ENCODE measurements around the gene YIPF2. TPM values are rescaled to one million over a fixed set of nuclear protein-coding genes. Genes with fewer than 3 reads are reported as not detected.
A peak's percentile ranks its signal among the peaks of the same experiment; 100 is the strongest.

The YIPF2 gene
- total RNA-seq, 4 donors from 2014 or later = 30.5 to 60.1 (median 49.3) TPM

DNA sequence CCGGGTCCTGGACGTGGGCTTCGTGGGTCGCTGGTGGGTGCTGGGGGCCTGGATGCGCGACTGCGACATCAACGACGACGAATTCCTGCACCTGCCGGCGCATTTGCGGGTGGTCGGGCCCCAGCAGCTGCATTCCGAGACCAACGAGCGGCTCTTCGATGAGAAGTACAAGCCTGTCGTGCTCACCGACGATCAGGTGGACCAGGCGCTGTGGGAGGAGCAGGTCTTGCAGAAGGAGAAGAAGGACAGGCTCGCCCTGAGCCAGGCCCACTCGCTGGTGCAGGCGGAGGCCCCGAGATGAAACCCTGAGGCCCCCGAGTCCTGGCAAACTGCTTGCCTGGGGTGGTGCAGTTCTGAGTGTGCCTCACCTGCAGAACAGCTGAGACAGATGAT is 959 bp upstream of the YIPF2 start:
- H3K4me3 ChIP-seq = peak overlapping the region; percentile 54 to 99 (median 90)
- no peak for TF ChIP-seq POLR2A (IDR thresholded peaks at IDR 0.05)
- TF ChIP-seq, protein P1, sequence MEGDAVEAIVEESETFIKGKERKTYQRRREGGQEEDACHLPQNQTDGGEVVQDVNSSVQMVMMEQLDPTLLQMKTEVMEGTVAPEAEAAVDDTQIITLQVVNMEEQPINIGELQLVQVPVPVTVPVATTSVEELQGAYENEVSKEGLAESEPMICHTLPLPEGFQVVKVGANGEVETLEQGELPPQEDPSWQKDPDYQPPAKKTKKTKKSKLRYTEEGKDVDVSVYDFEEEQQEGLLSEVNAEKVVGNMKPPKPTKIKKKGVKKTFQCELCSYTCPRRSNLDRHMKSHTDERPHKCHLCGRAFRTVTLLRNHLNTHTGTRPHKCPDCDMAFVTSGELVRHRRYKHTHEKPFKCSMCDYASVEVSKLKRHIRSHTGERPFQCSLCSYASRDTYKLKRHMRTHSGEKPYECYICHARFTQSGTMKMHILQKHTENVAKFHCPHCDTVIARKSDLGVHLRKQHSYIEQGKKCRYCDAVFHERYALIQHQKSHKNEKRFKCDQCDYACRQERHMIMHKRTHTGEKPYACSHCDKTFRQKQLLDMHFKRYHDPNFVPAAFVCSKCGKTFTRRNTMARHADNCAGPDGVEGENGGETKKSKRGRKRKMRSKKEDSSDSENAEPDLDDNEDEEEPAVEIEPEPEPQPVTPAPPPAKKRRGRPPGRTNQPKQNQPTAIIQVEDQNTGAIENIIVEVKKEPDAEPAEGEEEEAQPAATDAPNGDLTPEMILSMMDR (IDR thresholded peaks at IDR 0.05) = no peak
- no peaks in the 10 kb centered on the region for H3K27me3 ChIP-seq
- H3K27ac ChIP-seq = peak overlapping the region; percentile 85 to 89 (median 86)
- peaks cover 0 to 20% (median 0%) of the 10 kb centered on the region in 3 donors for H3K36me3 ChIP-seq
- no peaks in the 10 kb centered on the region for H3K9me3 ChIP-seq
- peak in 1 of 3 donors; percentile 58 for DNase-seq
- peaks cover 0 to 25% (median 12%) of the 10 kb centered on the region in 4 donors for H3K4me1 ChIP-seq

DNA sequence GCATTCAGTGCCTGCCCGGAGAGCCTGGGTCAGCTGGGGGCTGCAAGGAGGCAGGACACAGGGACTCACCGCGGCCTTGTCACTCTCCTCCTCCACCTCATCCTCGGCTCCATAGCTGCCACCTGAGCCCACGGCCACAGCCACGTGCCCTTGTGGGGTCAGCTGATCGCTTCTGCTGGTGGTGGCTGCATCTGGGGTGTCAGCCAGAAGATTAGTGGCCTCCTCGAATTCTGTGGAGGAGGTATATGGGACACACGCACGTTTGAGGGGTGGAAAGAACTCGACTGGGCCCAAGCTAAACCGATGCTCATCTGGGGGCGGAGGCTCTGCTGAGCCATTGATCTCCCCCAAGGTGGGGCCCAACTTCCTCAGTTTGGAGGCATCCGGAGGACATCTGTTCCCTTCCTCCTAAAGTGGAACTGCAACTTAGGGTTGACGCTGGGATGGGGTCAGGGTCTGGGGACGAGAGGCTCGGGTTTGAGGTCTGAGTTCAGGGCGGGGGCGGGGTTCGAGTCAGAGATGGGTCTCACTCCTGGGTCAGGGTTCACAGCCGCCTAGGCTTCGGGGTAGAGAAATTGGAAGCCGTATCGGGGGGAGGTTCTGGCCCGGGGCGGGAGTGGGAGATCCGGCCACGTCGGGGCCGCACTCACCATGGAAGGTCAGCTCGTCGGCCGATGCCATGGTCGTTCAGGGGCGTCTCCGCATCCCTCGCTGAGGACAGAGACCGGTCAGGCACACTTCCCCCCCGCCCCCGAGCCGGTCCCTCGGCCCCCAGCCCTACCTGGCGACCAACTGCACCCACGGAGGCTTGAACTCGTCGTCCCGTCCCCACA is 493 bp downstream of the YIPF2 start:
- Histone ChIP-seq H3K27ac (peak overlapping the region; percentile 85 to 89 (median 86)), H3K9me3 (no peaks in the 10 kb centered on the region), H3K36me3 (peaks cover 0 to 32% (median 0%) of the 10 kb centered on the region in 3 donors), H3K4me1 (peaks cover 0 to 25% (median 12%) of the 10 kb centered on the region in 4 donors), H3K27me3 (no peaks in the 10 kb centered on the region), H3K4me3 (peak overlapping the region; percentile 54 to 99 (median 90))
- DNase-seq = peak in 1 of 3 donors; percentile 17
- no peak for TF ChIP-seq POLR2A (IDR thresholded peaks at IDR 0.05)
- TF ChIP-seq, protein P1 (IDR thresholded peaks at IDR 0.05) = no peak

DNA sequence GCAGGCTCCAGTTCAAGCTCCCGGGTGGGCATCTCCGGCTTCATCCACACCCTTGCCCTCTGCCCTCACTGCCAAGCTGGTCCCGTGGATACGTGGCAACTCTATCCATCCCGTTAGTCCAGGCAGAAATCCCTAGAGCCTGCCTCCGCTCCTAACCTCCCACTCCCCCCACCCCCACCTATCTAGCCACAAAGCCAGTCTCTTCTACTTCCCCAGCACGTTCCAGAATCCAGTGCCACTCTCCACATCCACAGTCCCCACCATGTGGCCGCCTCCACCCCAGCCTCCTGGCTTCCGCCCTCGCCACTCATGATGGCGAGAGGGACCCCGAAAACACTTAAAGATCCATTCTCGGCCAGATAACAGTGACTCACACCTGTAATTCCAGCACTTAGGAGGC is 3.8 kb downstream of the YIPF2 start:
- Histone ChIP-seq H3K4me3 (no peak overlapping the region), H3K27me3 (no peaks in the 10 kb centered on the region), H3K27ac (no peak overlapping the region), H3K9me3 (no peaks in the 10 kb centered on the region), H3K4me1 (peaks cover 0 to 16% (median 9%) of the 10 kb centered on the region in 4 donors), H3K36me3 (peaks cover 0 to 55% (median 0%) of the 10 kb centered on the region in 3 donors)
- TF ChIP-seq POLR2A (IDR thresholded peaks at IDR 0.05) = no peak
- TF ChIP-seq, protein P1 (IDR thresholded peaks at IDR 0.05) = no peak
- no peak for DNase-seq

DNA sequence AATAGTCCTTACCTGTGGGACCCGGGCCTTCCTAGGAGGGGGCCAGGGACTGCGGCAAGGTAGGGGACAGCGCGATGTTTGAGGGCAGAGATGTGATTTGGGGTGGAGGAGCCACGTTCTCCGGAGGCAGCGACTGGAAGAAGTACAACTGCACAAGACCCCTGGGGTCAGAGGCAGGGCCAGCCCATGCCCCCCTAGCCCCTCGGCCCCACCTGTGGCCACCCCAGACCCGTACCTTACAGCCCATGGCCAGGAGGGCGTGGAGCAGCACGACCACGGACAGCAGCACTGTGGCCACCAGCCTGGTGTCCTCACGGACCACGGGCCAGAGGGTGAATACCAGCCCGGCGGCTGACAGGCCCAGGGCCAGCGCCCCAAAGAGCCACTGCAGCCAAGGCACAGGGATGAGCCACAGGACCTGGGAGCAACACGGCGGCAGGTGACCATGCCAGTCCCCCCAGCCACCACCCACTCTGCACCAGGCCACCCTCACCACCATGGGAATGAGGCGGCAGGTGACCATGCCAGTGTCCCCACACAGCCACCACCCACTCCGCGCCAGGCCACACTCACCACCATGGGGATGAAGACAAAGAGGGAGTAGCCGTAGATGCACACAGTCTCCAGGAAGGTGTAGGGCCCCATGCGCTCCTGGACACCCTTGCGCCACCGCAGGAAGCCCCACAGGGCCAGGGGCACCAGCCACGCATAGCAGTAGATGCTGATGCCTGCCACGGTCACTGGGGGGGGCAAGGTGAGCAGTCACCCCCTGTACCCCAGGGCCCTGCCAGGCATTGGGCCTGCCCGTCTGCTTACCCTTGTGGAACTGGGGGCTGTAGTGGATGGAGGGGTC is 5.0 kb downstream of the YIPF2 start:
- Histone ChIP-seq H3K4me3 (no peak overlapping the region), H3K27ac (no peak overlapping the region), H3K27me3 (no peaks in the 10 kb centered on the region), H3K4me1 (peaks cover 0 to 12% (median 4%) of the 10 kb centered on the region in 4 donors), H3K9me3 (no peaks in the 10 kb centered on the region), H3K36me3 (peaks cover 0 to 62% (median 0%) of the 10 kb centered on the region in 3 donors)
- no peak for DNase-seq
- TF ChIP-seq, protein P1 (IDR thresholded peaks at IDR 0.05) = no peak
- no peak for TF ChIP-seq POLR2A (IDR thresholded peaks at IDR 0.05)

DNA sequence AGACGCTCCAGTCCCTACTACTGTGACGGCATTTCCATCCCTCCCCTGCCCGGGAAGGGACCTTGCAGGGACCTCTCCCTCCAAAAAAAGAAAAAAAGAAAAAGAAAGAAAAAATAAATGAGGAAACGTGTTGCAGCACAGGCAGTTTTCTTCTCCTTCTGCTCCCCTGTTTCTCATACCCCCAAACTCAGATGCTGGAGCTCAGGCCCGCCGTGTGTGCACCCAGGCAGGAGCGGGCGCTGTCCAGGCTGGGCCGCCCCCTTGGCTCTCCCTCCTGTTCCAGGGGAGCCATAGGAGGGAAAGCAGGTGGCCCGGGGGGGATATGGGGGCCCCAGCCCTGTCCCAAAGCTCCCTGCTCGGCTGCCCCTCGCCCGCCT is 5.8 kb downstream of the YIPF2 start:
- H3K4me3 ChIP-seq = no peak overlapping the region
- no peak for TF ChIP-seq POLR2A (IDR thresholded peaks at IDR 0.05)
- TF ChIP-seq, protein P1 (IDR thresholded peaks at IDR 0.05) = no peak
- H3K27ac ChIP-seq = no peak overlapping the region
- H3K36me3 ChIP-seq = peaks cover 0 to 70% (median 0%) of the 10 kb centered on the region in 3 donors
- DNase-seq = no peak
- H3K27me3 ChIP-seq = no peaks in the 10 kb centered on the region
- no peaks in the 10 kb centered on the region for H3K9me3 ChIP-seq
- peaks cover 0 to 9% (median under 1%) of the 10 kb centered on the region in 4 donors for H3K4me1 ChIP-seq

All from Peyer's patch (tissue), 4 donors.